GM15510 (cell line): ENCODE measurements around the gene HOPX.

ENCODE experiments used
- POLR2A ChIP-seq: IDR thresholded peaks from 3 replicates; pipeline ENCODE4 v1.6.1; 2011; ENCODE audit warnings: borderline replicate concordance; ENCODE audit not compliant: insufficient read length; ENCODE audit errors: extremely low read depth

HOPX gene

DNA sequence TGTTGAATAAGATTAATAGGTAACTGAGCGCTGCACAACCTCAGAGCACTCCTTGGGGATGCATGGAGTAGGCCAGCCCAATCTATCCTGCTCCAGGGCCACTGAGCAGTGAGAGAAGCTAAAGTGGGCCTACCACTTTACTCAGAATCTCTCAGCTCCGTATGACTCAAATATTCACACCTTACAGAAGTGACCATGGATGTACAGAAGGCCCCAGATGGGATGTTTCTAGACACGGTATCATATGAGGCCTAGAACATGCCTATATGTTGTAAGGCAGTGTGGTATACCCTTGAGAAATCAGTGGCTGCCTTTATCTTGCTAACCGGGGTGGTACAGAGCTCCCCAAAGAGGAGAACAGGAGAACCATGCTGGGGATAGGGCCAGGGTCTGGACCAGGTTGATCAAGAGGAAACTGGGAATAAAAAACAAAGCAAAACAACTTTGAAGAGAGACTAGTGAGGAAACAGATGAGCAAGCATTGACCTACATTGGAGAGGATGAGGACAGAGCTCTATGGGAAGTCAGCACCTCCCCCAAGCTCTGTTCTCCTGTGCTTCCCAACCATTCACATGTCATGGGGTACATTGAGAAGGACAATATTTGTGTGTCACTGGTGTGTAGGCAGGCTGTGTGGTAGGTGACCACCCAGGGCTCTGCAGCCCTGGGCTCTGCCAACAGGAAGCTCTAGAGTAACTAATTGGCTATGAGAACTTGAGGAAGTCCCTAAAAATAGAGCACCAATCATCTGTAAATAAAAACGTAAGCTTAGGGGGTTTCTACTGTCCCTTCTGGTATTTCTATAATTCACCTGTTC lies 31.4 kb downstream of the HOPX start:
- TF ChIP-seq POLR2A = no peak

GRCh38 chr4:56648824-56649151 lies 32.3 kb downstream of the HOPX start:
- TF ChIP-seq POLR2A = no peak

DNA sequence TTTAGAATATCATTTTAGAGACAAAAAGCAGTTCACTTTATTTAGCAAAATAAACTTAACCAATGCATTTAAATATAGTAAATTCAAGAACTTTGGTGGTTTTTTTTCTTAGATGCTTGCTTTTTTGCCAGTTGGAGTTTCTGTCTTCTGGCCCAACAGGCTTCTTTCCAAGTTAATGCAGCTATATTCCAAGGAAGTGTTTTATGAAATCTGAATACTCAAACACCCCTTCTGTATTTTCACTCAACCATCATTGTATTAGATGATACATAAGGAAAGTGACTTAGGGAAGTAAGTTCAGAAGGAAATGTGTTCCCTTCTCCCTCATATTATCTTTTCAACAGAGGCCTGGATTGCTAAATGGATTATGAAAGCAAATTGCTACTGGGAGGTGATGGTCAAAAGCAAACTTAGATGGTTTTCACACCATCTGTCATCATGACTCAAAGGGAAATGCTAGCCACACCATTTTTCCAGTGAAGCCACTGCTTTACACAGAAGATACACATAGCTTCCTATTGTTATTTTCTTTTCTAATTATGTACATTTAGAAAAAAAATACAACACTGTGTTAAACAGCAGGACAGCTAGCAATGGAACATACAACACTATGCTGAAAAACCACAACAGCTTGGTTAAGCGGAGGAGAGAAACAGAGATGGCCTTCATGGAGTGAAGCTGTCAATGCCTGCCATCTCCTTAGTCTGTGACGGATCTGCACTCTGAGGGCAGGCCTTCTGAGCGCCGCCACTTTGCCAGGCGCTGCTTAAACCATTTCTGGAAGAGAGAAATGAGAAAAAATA lies 32.9 kb downstream of the HOPX start:
- no peak for TF ChIP-seq POLR2A

DNA sequence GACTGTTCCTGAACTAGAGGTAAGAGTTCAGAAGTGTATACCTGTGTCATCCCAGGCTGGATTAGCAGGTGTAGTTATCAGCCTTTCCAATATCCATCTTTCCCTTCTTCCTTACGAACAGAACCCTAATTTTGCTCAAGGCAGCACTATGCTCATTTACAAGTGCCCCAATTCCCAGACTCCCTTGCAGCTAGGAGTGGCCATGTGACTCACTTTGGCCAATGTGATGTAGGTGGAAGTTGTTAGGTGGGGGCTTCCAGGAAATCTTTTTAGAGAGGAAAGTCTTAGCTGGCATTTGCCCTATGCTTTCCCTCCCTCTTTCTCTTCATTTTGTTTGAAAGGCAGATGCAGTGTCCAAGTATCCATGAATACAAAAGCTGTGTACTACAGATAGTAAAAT lies 34.8 kb downstream of the HOPX start:
- no peak for TF ChIP-seq POLR2A

DNA sequence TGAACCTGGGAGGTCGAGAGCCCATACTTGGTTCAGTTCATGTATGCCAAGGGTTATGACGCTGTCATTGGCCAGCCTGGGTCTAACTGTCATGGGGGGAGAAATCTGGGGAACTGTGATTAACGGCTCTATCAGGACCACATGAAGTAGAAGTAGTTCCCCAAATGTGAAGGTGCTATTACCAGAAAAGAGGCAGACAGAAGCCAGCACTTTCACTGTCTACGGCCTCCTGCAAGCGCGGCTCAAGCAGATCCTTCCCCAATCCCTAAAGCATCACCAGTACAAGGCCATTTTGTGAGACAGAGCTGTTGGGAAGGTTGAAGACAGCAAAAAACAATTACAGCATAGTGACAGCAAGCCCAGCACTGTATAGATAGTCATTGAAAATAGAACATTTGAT lies 37.5 kb downstream of the HOPX start:
- no peak for TF ChIP-seq POLR2A

DNA sequence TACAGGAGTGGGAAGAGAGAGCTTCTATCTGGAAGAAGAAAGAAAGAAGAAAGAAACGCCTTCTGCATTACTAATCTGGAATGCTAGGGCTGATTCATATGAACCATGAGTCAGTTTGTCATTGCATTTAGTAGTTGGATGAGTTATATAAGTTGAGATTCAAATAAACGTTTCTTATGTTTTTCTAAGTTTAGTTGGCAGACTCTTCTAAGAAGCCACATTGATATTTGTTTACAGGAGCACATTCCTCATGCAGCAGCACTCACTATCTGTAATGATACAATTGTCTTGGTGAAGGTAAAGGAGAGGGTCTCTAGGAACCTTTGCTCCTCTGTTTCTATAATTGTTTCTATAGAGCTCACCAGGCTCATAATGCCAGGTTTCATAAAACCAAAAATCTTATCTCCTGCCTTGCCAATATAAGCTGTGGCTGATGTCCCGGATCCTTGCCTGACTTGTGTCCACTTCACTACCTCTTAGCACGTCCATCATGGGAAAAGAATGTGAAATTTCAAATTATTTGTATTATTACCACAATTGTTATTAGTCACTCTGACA lies 39.5 kb downstream of the HOPX start:
- TF ChIP-seq POLR2A = no peak

- TF ChIP-seq POLR2A = no peak
These were observed 40.2 kb downstream of the HOPX start for GRCh38 chr4:56640621-56641493.

GRCh38 chr4:56637791-56638190 lies 43.3 kb downstream of the HOPX start:
- no peak for TF ChIP-seq POLR2A

GRCh38 chr4:56637154-56637553 lies 43.9 kb downstream of the HOPX start:
- TF ChIP-seq POLR2A = no peak

- TF ChIP-seq POLR2A = no peak
These were observed 47.6 kb downstream of the HOPX start for GRCh38 chr4:56633486-56633885.

- TF ChIP-seq POLR2A = no peak
These were observed 50.0 kb downstream of the HOPX start for GRCh38 chr4:56630876-56631666.

GRCh38 chr4:56628592-56628991 lies 52.5 kb downstream of the HOPX start:
- no peak for TF ChIP-seq POLR2A

GRCh38 chr4:56627985-56628384 lies 53.1 kb downstream of the HOPX start:
- TF ChIP-seq POLR2A = no peak

- no peak for TF ChIP-seq POLR2A
These were observed 53.7 kb downstream of the HOPX start for GRCh38 chr4:56627375-56627774.
